SJSA1 (cell line): Measurements from ENCODE around the gene SKI. TPM values are rescaled to one million over a fixed set of nuclear protein-coding genes. Genes with fewer than 3 reads are reported as not detected.

Source experiments
- DNase-seq, 2 experiments: peaks; one replicate each; pipeline ENCODE4 v3.0.0-alpha.2; 2015 to 2020; ENCODE audit warnings: low spot score in 2 of 2, low read depth in 1 of 2
- H3K27ac ChIP-seq: fragments of 250-450 bp; sonication (Bioruptor Pico); 2 replicates; pipeline ENCODE4 v1.5.1; 2020; ENCODE audit warnings: mild to moderate bottlenecking, moderate library complexity
- H3K27me3 ChIP-seq: fragments of 250-450 bp; sonication (Bioruptor Pico); replicated peaks from 2 replicates; pipeline ENCODE4 v1.5.1; 2020; ENCODE audit warnings: mild to moderate bottlenecking, moderate library complexity
- H3K36me3 ChIP-seq: fragments of 250-450 bp; sonication (Bioruptor Pico); 2 replicates; pipeline ENCODE4 v1.5.1; 2020; ENCODE audit warnings: mild to moderate bottlenecking
- H3K4me1 ChIP-seq: fragments of 250-450 bp; sonication (Bioruptor Pico); replicated peaks from 2 replicates; pipeline ENCODE4 v1.6.1; 2021; ENCODE audit warnings: mild to moderate bottlenecking
- H3K4me3 ChIP-seq: fragments of 250-450 bp; sonication (Bioruptor Pico); 2 replicates; pipeline ENCODE4 v1.5.1; 2020; ENCODE audit warnings: mild to moderate bottlenecking
- H3K9me3 ChIP-seq: fragments of 250-450 bp; sonication (Bioruptor Pico); replicated peaks from 2 replicates; pipeline ENCODE4 v1.5.1; 2020; ENCODE audit warnings: mild to moderate bottlenecking
- total RNA-seq: library from RNA; depleted of rRNA; stranded (reverse); fragments of >200 nt; shearing (Covaris generic); gene quantifications from 2 replicates; pipeline ENCODE4 v1.2.3, GENCODE V29; 2014

SKI gene
- total RNA-seq, 1 experiment from 2014 or later, result 9.6 TPM

DNA sequence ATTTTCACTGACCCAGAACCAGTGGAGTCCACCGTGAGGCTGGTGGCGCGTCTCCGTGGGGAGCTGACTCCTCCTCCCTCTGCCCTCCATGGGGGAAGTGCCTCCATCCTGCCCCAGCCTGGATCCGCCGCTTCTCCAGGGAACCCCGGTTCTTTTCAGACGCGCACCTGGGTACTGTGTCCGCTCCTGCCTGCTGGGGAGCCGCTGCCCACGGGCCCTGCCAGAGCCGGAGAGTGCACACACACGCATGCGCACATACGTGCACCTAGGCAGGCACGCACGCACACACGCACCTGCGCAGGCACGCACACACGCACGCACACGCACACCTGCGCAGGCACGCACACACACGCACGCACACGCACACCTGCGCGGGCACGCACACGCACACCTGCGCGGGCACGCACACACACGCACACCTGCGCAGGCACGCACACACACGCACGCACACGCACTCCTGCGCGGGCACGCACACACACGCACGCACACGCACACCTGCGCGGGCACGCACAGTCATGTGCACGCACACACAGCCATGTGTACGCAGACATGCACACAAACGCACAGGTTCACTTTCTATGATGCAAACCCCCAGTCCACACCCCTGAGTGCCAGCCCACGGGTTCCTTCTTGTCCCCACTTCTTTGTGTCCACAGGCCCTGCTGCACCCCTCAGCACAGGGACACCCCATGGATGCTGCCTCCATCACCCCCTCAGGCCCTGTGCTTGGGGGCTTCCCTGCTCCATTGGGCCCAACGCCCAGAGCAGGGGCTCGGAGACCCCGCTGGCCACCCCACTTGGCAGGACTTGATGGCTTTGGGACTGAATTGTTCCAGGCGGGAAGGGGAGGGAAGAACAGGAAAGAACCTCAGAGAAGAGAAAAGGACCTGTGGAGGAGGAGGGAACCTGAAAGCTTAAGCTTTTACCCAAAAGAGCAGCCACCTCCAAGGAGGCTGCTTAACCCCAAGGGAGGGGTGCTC is 120.5 kb downstream of the SKI start:
- DNase-seq, result no peak
- Histone ChIP-seq H3K4me1 (no peaks in the 10 kb centered on the region), H3K36me3 (no peaks in the 10 kb centered on the region), H3K9me3 (no peaks in the 10 kb centered on the region), H3K4me3 (no peak overlapping the region), H3K27ac (no peak overlapping the region), H3K27me3 (no peaks in the 10 kb centered on the region)

- Histone ChIP-seq H3K27me3 (no peaks in the 10 kb centered on the region), H3K36me3 (no peaks in the 10 kb centered on the region), H3K27ac (no peak overlapping the region)
Measured at GRCh38 chr1:2349806-2350205, 121.7 kb downstream of the SKI start.

DNA sequence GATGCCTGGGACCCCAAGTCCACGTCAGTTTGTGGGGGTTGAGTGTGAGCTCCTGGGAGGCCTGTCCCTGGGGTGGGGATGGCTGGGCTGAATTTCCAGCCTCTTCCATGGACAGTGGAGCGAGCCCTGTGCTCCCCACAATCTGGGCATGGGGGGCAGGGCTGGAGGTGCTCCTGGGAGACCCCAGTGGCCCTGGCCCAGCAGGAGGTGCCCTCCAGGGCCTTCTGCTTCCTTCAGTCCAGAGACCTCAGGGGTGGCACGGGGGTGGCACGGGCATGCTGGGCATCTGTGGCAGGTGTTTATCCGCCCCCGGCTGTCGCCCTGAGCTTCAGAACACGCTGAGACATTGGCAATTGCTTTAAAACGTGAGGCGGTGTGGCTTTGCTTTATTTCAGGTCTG is 122.4 kb downstream of the SKI start:
- H3K9me3 ChIP-seq, result no peaks in the 10 kb centered on the region
- DNase-seq, result no peak
- H3K4me1 ChIP-seq, result no peaks in the 10 kb centered on the region
- H3K4me3 ChIP-seq, result no peak overlapping the region
- H3K27ac ChIP-seq, result no peak overlapping the region
- H3K27me3 ChIP-seq, result no peaks in the 10 kb centered on the region
- H3K36me3 ChIP-seq, result no peaks in the 10 kb centered on the region

More at GRCh38 chr1:2349806-2350205, 121.7 kb downstream of the SKI start:
- Histone ChIP-seq H3K9me3 (no peaks in the 10 kb centered on the region), H3K4me3 (no peak overlapping the region), H3K4me1 (no peaks in the 10 kb centered on the region)
- no peak for DNase-seq

- Histone ChIP-seq H3K27me3 (no peaks in the 10 kb centered on the region), H3K36me3 (no peaks in the 10 kb centered on the region), H3K4me3 (no peak overlapping the region), H3K9me3 (no peaks in the 10 kb centered on the region), H3K4me1 (no peaks in the 10 kb centered on the region), H3K27ac (no peak overlapping the region)
- no peak for DNase-seq
Measured at GRCh38 chr1:2350911-2351655, 123.0 kb downstream of the SKI start.

- Histone ChIP-seq H3K27me3 (no peaks in the 10 kb centered on the region), H3K9me3 (no peaks in the 10 kb centered on the region)
Measured at GRCh38 chr1:2351723-2352122, 123.6 kb downstream of the SKI start.

DNA sequence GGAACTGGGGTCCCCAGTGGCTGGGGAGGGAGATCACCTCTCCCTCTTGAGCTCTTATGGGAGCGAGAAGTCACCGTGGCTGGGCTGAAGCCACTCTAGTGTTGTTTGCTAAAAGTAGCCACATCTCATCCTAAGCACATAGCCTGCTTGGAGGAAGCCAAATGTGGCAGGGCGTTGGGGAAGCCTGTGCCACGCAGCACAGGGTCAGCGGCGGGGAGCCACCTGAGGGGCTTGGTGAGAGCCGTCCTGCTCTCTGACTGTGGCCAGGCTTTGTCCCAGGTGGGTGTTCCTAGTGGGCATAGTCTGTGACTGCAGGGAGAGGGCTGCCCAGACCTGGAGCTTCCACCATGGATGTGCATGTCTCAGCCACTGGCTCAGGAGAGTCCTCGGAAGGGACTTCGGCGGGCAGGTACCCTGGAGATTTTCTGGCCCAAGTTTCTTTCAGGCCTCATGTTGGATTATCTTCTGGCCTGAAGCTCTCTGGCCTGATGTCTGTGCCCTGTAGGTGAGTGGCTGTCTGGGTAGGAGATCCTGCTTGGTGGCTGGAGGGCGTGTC is 124.3 kb downstream of the SKI start:
- H3K4me3 ChIP-seq, result no peak overlapping the region
- no peak overlapping the region for H3K27ac ChIP-seq
- no peaks in the 10 kb centered on the region for H3K9me3 ChIP-seq
- no peaks in the 10 kb centered on the region for H3K27me3 ChIP-seq
- no peaks in the 10 kb centered on the region for H3K4me1 ChIP-seq
- H3K36me3 ChIP-seq, result no peaks in the 10 kb centered on the region
- DNase-seq, result no peak

More at GRCh38 chr1:2351723-2352122, 123.6 kb downstream of the SKI start:
- H3K27ac ChIP-seq, result no peak overlapping the region
- no peaks in the 10 kb centered on the region for H3K4me1 ChIP-seq
- no peaks in the 10 kb centered on the region for H3K36me3 ChIP-seq
- no peak for DNase-seq
- no peak overlapping the region for H3K4me3 ChIP-seq

DNA sequence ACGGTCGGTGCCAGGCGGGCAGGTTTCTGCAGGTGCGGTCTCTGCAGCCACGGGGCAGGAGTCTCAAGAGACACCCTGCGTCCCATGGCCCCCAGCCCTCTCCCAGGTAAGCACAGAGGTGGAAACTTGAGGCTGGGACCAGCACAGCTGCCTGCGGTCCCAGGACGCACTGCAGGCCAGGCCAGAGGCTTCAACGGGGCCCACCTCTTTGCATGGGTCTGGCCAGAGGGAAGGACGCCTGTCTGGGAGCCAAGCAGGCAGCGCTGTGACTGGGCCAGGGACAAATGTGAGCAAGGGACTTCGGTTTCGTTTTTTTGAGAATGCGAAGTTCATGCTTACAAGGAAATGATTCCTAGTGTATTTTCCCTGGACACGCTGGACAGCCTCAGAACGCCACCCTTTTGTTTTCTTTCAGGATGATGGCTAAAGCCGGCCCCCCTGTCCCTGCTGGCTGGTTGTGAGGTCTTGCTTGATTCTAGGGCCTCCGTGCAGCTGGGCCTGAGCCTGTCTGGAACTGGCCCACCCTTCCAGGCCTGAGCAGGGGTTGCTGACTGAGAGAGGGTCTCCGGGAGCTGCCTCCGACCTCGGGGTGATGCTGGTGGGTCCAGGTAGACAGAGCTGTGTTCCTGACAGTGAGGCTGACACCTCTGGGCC is 124.9 kb downstream of the SKI start:
- H3K4me1 ChIP-seq, result no peaks in the 10 kb centered on the region
- no peak overlapping the region for H3K27ac ChIP-seq
- H3K4me3 ChIP-seq, result no peak overlapping the region
- H3K27me3 ChIP-seq, result no peaks in the 10 kb centered on the region
- H3K36me3 ChIP-seq, result no peaks in the 10 kb centered on the region
- no peak for DNase-seq
- H3K9me3 ChIP-seq, result no peaks in the 10 kb centered on the region

DNA sequence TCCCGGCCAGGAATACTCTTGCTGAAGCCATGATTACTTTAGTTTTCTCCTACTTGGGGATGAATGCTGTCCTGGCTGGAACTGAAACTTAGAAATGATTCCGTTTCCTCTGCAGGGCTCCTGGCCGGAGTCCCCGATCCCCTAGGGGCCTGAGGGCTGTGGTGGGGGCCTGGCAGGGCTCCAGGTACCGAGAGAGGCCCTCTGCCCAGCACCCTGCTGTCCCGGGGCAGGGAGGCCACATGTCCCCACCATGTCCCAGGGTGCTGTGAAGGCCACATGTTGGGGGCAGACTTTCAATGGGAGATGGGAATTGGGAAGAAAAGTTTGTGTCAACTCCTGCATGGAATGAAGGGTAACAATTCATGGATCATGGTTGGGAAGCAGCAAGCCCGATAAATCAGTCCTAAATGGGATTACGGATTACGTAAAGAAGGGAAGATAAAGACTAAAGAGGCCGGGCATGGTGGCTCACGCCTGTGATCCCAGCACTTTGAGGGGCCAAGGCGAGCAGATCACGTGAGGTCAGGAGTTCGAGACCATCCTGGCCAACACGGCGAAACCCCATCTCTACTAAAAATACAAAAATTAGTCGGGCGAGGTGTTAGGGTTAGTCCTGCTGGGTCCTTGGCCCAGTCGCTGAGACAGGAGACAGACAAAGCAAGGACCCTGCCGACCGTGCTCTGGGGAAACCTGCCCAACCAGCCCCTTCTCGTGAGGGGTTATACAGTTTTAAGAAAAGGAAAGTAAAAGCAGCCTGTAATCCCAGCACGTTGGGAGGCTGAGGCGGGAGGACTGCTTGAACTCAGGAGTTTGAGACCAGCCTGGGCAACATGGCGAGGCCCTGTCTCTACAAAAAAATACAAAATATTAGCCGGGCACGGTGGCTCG is 125.7 kb downstream of the SKI start:
- no peaks in the 10 kb centered on the region for H3K4me1 ChIP-seq
- no peak overlapping the region for H3K4me3 ChIP-seq
- no peaks in the 10 kb centered on the region for H3K27me3 ChIP-seq
- no peak overlapping the region for H3K27ac ChIP-seq
- no peaks in the 10 kb centered on the region for H3K9me3 ChIP-seq
- DNase-seq, result no peak
- no peaks in the 10 kb centered on the region for H3K36me3 ChIP-seq

- Histone ChIP-seq H3K36me3 (no peaks in the 10 kb centered on the region), H3K27me3 (no peaks in the 10 kb centered on the region), H3K27ac (no peak overlapping the region), H3K4me1 (no peaks in the 10 kb centered on the region), H3K4me3 (no peak overlapping the region), H3K9me3 (no peaks in the 10 kb centered on the region)
- no peak for DNase-seq
Measured at GRCh38 chr1:2354511-2355372, 126.6 kb downstream of the SKI start.

DNA sequence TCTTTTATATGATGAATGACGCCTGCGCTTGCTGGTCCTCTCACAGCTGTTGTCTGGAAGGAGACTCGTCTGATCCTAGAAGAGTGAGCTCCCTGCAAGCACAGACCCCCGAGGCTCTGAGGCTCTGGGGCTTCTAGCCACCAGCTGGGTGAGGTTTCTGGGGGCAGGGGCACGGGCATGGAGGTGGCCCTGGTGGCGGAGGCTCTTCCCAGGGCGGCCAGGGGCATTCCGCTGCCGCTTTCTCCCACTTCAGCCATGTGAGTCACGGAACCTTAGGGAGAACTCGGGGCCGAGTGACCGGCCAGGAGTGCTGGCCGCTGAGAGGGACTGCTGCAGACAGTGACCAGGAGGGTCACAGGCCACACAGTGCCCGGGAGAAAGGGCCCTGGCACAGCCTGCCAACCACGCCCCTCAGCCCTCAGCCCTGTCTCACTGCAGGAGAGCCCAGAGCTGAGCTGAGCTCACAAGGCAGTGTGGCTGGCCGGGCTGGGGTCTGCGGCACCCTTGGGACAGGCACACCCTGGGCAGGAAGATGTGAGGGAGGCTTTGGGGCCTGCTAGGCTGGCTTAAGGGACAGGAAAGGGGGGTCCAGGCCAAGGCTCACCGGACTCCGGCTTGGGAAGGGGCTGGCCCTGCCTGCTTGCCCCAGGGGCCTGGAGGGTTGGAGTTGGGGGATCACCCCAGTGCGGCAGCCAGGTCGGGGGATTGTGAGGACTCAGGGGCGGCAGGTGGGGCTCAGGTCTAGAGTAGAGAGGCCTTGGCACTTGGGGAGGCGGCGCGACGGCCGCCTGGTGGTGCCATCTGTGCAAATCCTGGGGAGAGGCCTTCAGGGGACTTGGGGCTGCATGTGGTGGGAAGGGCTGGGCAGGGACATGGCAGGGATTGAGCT is 127.5 kb downstream of the SKI start:
- DNase-seq, result no peak
- H3K4me3 ChIP-seq, result no peak overlapping the region
- peaks cover 8% of the 10 kb centered on the region for H3K4me1 ChIP-seq
- H3K36me3 ChIP-seq, result no peaks in the 10 kb centered on the region
- H3K27me3 ChIP-seq, result no peaks in the 10 kb centered on the region
- H3K9me3 ChIP-seq, result no peaks in the 10 kb centered on the region
- no peak overlapping the region for H3K27ac ChIP-seq

GRCh38 chr1:2356401-2356800 is 128.3 kb downstream of the SKI start:
- DNase-seq, result no peak
- no peak overlapping the region for H3K27ac ChIP-seq
- no peaks in the 10 kb centered on the region for H3K9me3 ChIP-seq
- no peaks in the 10 kb centered on the region for H3K36me3 ChIP-seq
- no peak overlapping the region for H3K4me3 ChIP-seq
- H3K4me1 ChIP-seq, result peaks cover 16% of the 10 kb centered on the region
- H3K27me3 ChIP-seq, result no peaks in the 10 kb centered on the region
